DMS53 (cell line): ENCODE measurements around the gene TRA2B.
A peak's percentile ranks its signal among the peaks of the same experiment; 100 is the strongest.

ENCODE experiments used
- DNase-seq: peaks from one replicate; lab custom pipeline; 2025; lab: John Stamatoyannopoulos, UW

The TRA2B gene

DNA sequence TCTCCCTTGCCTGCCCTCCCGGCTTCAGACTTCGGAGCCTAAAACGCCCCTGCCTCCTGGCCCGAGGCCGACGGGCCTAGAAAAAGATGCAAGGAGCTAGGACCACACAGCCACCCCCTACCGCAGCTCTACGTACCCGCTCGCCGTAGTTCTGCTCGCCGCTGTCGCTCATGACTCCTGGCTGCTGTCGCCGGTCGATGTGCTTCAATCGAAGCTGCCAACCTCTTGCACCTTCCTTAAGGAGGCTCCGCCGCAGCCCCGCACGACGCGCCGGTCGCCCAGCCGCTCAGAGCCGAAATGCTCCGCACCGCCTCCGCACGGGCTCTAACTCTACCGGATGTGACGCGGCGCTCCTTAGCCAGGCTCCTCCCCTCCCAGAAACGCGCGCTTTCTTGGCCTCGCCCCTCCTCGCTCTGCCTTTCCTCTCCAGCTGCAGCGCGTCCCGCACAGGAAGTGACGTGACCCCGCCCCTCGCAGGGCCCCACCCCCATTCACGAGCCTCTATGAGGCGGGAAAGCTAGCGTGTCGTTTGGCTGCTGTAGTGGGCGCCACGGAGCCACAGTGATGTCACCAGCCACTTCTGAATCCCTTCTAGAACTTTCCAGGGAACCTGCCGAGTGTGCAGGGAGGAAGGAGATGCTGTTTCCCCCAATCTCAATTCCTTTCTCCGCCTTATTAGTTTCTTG is at the start of gene TRA2B:
Gene TRA2B, minus strand, starts transcription at position 326 of the 686 bp plus-strand sequence. Its CDS starts 154 bp downstream, at position 172.
- peak; percentile 98 for DNase-seq

DNA sequence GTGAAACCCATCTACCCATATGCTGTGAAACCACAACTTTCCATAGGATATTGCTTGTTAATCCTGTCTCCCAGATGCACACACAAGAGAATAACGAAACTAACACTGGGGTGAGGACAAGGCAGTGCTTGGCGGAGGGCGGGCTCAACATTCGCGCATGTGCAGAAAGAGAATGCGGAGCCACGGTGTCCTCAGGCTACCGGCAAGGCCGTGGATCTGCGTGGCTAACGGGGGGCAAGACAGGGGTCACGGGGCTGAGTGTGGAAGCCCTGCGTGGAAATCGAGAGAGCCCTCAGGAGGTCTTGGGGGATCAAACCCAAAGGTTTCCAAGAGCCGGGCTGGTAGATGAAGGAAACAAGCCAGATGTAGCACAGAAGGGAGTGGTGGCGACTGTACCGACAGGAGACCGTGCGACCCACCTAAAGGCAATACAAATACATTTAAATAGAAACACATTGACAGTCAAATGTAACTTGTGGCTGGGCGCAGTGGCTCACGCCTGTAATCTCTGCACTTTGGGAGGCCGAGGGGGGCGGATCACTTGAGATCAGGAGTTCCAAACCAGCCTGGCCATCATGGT is 48.5 kb upstream of the TRA2B start:
- DNase-seq = no peak

DNA sequence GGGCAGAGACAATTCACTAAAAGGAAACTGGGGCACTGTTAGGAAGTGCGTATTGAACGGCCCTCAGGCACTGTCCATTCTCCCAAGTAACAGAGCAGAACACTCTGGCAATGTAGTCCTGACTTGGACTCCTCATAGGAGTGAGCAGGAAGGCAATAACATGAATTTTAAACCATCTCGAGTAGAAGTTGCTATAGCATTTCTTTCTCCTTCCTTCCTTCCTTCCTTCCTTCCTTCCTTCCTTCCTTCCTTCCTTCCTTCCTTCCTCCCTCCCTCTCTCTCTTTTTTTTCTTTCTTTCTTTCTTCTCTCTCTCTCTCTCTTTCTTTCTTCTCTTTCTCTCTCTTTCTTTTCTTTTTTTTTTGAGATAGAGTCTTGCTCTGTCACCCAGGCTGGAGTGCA is 46.4 kb upstream of the TRA2B start:
- no peak for DNase-seq

DNA sequence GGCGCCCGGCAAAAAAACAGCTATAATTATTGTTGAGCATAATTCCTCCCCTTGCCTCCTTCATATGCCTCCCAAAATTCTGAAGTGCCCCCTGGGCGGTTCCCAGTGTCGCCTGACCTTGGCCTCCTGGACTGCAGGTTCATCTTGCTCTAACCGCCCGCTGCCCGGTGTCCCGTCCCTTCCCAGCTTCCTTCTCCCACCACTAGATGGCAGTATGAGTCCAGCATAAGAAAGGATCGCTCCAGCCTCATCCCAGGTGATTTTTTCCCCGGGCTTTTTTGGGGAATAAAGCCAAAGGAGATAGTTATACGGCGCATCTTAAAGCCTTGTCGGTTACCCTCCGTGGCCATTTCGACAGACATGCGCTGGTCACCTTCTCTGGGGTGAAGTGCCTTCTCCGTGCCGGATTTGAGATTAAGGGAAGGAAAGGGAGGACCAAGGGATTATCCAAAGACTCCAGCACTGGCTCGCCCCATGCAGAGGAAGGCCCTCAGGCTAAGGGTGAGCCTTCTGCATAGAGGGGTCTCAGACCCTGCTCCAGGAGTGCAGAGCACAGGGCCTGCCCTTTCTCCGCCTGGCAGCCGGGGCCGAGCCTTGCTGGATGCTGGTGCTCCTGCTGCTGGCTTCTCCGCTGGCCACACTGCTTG is 45.8 kb upstream of the TRA2B start:
- peak; percentile 77 for DNase-seq

DNA sequence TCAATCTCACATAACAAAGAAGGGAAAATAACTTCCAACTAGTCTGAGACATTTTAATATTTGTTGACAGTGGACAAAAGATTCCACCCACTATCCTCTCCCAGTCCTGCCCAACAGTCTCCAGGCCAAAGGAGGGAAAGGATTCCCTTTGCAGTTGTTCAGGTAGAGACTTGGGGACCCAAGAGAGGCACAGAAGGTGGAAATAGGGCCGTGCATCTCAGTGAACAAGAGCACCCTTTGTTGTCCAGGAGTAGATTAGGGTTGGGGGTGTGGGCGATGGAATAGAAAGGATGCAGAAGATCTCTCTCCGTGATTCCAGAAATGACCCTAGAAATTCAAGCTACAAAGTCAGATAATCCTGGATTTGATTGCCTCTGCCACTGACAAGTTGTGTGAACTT is 44.8 kb upstream of the TRA2B start:
- DNase-seq = no peak

DNA sequence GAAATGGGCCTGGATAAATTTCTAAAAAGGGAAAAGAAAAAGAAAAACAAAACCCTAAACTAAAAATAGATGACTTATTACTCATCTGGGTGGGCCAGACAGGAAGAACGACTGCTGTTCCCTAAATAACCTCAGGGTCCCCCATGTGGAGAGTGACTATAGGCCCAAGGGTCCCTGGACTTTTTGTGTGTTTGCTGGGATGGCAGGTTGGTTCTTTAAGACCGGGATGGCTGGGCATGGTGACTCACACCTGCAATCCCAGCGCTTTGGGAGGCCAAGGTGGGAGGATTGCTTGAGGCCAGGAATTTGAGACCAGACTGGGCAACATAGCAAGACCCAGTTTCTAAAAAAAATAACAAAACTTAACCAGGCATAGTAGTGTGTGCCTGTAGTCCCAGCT is 43.8 kb upstream of the TRA2B start:
- DNase-seq = no peak

DNA sequence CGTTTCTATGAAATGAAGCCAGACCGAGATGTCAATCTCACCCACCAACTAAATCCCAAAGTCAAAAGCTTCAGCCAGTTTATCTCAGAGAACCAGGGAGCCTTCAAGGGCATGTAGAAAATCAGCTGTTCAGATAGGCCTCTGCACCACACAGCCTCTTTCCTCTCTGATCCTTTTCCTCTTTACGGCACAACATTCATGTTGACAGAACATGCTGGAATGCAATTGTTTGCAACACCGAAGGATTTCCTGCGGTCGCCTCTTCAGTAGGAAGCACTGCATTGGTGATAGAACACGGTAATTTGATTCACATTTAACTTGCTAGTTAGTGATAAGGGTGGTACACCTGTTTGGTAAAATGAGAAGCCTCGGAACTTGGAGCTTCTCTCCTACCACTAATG is 41.9 kb upstream of the TRA2B start:
- no peak for DNase-seq

DNA sequence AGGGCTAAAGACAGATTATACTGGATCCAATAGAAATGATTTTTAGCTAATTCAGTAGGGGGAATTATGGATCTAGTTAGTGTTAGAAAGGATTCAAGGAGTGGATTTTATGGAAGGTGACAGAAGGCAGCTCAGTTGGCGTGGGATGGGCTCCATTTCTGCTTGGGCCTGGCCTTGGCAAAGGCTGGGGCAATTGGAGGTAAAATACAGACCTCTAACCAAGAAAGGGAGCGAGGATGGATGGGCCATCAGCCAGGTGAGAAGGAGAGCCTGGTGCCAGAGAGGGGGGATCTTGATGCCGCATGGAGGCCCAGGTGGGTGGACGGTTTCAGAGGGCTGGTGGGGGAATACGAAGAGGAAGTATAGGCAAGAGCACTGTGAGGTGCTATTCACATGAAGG is 40.7 kb upstream of the TRA2B start:
- DNase-seq = no peak

DNA sequence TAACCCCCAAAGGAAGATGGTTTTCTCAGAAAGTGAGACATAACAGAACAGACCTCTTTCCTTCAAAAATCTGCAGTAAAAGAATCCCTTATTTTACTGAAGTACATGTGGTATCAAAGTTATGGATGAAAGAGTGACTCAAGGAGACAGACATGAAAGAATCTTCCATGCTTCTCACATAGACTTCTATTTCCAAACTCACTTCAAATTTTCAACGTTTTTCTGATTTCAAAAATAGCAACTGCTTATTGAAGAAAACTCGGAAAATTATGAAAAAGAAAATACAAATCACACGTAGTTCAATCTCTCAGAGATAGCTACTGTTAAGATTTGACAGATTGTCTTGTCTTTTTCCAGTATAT is 39.8 kb upstream of the TRA2B start:
- no peak for DNase-seq

DNA sequence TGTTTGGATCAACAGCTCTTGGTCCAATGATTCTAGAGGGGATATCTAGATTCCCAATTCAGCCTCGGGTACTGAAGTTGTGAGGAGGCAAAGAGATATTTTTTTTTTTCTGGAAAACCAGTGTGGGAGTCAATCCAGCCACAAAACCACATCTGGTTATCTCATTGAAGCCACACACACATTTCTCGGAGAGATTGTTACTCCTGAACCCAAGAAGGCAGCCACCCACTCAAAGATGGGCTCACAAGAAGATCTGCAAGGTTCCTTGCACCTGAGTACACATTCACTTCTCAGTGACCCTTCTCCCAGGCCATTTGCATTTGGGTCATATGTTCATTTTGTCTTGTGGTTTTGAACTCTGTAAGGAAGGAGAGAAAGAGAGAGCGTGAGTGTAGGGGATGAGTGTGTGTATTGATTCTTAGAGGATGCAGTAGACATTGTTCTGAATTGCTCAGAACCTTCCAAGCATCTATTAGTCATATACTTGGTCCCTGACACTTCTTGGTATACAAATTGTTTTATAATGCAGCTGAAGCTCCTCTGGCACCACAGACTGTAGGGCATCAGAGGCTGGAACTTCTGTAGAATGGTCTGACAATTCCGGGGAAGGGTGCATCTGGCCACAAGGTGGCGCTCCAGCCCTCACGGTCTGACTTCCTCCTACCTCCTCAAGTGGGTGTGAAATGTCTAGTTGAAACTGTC is 39.3 kb upstream of the TRA2B start:
- DNase-seq = peak; percentile 77

DNA sequence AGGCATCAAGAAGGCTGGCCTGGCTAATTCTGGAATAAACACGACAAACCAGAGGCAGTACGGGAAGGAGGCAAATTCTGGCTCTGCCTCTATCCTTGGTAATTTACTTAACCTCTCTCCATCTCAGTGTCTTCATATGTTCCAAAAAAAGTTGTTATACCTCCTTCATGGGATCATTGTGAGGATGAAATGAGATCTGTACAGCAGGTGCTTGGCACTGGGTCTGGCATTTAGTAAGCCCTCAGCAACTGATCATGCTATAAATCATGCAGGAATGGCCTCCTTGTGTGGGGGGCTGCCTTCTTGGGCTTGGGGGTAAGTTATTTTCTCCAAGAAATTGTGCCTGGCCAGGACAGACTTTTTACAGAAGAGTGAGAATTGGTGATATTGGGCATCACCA is 38.3 kb upstream of the TRA2B start:
- no peak for DNase-seq

DNA sequence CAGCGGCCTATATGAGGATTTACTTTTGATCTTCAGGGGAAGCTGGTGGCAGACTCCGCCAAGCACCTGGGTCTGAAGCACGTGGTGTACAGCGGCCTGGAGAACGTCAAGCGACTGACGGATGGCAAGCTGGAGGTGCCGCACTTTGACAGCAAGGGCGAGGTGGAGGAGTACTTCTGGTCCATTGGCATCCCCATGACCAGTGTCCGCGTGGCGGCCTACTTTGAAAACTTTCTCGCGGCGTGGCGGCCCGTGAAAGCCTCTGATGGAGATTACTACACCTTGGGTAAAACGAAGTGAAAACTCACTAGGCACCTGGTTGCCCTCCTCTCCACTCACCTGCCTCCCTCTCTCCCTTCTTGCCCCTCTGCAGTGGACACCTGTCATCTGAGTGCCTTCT is 33.8 kb upstream of the TRA2B start:
- DNase-seq = no peak

DNA sequence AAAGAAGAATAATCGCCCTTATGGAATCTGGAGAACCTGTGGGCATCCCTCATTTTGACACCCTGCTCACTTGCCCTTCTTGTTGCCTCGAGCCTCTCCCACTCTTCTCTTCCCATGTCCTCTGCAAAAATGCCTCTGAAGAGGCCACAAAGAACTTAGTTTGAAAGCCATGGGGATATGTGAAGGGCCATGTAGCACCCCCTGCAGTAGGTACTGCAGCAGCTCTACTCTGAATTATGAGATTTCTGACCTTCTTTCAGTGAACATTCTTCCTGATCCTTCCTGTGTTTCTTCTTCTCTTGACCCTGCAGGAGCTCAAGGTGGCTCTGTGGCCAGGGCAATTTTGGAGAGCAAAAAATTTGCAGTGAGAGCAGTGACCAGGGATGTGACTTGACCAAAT is 30.4 kb upstream of the TRA2B start:
- DNase-seq = no peak

DNA sequence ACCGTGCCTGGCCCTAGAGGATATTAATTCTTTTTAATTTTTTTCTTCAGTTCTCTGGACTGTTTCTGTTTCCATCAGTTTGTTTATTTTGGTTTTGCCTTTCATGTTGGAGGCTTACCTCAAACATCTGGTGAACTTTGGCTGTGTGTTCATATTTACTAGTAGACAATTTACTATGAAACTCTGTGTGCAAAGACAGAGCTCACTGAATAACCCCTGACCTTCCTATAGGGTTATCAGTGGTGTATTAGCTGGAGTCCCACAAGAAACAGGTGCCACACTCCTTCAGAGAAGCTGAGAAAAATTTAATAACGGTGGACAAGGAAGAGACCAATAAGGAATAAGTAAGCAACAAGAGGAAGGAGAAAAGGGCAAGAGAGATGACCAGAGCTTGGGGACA is 28.8 kb upstream of the TRA2B start:
- no peak for DNase-seq

DNA sequence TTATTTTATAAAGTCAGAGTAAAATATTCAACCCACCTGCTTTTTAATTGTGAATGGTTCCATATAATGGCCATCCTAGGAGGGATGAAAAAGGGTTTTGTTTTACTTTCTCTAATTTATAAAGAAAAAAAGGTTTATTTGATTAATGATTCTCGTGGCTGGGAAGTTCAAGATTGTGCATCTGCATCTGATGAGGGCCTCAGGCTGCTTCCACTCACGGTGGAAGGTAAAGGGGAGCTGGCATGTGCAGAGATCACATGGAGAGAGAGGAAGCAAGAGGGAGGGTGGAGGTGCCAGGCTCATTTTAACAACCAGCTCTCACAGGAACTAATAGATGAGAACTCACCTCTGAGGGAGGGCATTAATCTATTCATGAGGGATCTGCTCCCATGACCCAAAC is 27.7 kb upstream of the TRA2B start:
- DNase-seq = no peak

DNA sequence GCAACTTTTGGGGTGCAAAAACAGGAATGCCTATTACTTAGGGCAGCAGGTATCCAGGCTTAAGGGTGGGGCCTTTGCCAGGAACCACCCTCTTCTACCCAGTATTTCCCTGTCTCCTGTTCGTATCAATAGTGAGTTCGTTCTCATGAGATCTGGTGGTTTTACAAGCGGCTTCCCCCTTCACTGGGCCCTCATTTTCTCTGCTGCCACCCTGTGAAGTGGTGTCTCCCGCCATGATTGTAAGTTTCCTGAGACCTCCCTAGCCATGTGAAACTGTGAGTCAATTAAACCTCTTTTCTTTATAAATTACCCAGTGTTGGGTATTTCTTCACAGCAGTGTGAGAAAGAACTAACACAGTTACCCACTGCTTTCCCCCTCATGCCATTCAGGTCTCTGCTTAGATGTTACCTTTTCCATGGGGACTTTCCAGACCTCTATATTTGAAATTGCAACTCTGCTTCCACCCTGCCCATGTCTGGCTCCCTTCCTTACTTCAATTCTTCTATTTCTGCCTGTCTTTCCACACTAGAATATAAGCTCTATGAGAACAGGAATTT is 23.9 kb upstream of the TRA2B start:
- DNase-seq = no peak

DNA sequence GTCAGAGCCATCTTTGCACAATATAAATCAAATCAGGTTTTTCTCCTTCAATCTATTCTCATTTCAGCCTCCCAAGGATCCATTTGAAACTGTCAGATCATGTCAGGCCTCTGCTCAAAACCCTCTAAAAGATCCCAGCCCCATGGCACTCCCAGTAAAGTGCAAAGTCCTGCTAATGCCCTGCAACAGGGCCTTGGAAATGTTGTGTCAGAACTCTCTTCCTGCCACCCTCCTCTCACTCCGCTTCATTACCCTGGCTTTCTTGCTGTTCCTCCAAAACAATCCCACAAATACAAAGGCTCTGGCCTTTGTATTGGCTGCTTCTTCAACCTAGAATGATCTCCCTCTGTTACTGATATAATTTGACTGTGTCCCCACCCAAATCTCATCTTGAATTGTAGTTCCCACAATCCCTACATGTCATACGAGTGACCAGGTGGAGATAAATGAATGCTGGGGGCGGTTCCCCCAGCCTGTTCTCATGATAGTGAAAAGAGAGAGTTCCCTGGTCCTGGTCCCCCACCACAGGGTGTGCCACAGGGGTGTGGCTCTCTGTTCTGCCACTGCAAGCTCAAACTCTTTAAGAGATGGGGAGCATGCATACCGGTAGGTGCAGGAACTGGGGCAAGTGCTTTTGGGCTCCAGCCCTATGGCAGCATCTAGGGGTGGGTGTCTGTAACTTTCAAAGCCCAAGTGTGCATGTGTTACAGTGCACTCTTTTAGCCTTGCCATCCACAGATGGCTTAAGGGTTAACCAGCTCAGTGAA is 22.9 kb upstream of the TRA2B start:
- DNase-seq = peak; percentile 42

DNA sequence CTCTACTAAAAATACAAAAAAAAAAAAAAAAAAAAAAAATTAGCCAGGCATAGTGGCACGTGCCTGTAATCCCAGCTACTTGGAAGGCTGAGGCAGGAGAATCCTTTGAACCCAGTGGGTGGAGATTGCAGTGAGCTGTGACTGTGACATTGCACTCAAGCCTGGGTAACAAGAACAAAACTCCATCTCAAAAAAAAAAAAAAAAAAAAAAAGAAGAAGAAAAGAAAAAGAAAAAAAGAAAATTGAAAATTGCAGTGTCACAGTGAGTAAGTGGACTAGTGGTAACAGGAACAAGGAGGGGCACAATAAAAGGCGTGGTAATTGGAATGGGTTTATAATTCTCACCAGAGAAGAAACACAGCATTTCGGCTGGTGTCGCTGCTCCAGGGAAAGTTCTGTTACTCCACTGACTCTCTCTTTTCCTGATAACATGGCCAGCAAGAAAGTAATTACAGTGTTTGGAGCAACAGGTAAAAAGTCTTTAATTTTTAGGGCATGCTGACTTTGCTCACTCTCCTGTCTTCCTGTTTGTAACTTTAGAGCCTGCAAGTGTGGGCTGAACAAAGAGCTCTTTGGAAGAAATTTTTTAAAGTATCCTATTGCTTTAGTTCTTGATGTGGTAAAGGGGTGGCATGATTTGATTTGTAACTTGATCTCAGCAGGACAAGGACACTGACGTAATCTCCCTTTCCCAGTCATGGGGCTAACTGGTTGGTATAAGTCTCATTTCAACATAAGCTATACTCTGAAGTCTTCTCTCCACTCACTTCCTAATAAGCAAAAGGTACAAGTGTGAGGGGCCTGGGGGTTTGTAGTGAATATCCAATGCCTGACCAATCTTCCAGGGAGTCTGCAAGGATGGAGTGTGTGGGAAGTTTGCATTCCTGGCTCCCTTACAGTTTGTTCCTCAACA is 22.1 kb upstream of the TRA2B start:
- DNase-seq = peak; percentile 85

DNA sequence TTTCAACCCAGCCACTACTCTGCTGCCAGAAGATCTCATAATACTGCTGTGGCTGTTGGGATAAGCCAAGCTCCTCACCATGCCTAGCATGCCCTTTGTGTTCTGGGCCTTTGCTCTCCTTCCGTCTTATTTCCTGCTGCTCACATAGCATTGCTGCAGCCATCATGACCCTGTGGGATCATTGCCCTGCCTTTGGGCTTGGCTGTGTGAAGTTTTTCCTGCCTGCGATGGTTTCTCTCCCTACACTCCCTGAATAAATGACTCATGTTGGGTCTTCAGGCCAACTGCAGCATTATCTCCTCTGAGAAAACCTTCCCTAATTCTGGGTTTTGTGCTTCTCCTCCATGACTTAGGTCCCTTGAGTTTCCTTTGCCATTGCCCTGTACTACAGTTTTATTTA is 20.8 kb upstream of the TRA2B start:
- DNase-seq = peak; percentile 19

DNA sequence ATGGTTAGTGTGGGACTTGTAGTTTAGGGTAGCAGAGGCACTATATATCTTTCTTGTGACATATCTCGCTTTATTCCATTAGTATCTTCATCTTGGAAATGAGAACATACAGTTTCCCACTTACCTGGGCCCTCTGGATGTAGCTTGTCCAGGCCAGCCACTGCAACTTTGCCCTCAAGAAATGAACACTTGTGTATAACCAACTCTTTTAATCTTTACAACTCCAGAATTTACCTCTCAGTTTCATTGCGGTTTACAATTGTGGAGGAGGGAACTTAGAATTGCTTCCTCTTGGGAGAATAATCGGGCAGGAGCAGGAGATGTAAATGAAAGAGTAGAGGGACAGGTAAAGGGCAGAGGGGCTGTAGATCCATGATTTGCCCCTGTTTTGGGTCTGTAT is 18.4 kb upstream of the TRA2B start:
- no peak for DNase-seq

DNA sequence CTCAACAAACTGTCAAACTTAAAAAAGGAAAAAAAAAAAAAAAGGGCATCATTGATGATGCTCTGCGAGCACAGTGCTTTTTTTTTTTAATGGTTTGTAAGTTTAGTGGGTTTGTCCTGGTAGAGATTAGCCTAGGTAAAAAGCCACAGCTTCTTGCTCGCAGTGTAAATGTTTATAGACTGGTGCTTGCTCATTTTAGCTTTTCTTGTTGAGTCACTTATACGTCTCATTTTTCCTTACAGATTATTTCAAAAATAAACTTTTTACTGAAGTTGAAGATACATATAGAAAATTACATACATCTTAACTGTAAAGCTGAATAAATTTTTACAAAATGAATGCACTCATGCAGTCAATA is 16.5 kb upstream of the TRA2B start:
- no peak for DNase-seq
